ENCODE results near the gene ILF2.

GRCh38 chr1:153684892-153685291 is 14.1 kb upstream of the ILF2 start:
- TF ChIP-seq CTCF (IDR thresholded peaks at IDR 0.05) (no peak), POLR2A (IDR thresholded peaks at IDR 0.05) (no peak)

Measured in thyroid gland (tissue), 4 donors.